GM12891 (cell line): ENCODE results near the gene ZNF385B.

ENCODE experiments used
- POLR2AphosphoS5 ChIP-seq: IDR thresholded peaks from 2 replicates; pipeline ENCODE4 v1.6.1; 2011; ENCODE audit warnings: low read depth, low read length, control low read depth
- TAF1 ChIP-seq: IDR thresholded peaks from 2 replicates; pipeline ENCODE4 v1.6.1; 2011; ENCODE audit warnings: low read depth, low read length, control low read depth

DNA sequence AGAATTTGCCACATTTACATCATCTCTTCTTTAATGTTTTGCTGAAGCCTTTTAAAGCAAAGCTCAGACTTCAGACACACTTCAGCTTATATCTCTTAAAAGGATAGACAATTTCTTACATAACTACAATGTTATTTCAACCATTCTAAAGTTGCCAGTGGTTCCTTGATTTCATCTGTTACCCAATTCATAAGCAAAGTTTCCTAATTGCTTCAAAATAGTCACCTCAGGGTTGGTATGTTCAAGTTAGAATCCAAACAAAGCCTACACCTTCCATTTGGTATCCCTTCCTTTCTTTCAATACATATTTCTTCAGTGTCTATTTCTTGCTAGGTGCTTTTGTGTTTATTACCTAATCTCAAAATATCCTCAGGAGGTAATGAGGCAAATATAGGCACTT is 60.6 kb downstream of the ZNF385B start:
- no peak for TF ChIP-seq TAF1
- TF ChIP-seq POLR2AphosphoS5, result no peak
